ENCODE measurements around the gene N4BP2.

Gene N4BP2

DNA sequence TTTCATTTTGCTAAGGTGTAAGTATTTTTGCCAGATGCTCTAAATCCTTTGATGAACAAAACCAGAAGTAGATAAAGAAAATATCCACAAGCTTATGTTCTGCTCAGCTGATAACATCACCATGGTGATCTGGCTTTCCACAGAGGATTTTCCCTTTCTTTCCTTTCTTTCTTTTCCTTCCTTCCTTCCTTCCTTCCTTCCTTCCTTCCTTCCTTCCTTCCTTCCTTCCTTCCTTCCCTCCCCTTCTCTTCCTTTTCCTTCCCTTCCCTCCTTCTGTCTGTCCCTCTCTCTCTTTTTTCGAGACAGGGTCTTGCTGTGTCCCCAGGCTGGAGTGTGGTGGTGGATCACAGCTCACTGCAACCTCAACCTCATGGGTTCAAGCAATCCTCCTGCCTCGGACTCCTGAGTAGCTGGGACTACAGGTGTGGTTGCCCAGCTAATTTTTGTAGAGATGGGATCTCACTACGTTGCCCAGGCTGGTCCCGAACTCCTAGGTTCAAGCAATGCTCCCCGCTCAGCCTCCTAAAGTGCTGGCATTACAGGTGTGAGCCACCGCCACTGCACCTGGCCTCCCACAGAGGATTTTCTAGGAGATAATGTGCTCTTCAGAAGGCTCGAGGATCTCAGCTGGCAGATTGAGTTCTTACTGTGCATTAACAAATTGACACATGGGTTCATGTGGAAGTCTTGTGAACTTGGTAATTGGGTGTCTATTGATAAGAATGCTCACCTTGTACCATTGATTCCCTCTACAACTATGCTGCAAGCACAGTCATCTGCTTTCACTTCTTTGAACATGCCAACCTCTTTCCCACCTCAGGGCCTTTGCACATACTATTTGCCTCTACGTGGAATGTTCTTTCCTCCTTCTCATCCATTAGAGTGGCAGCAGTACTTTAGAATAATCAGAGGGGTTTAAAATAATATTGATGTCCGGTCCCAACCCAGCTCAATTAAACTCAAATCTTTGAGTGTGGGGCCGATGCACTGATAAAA lies 138.8 kb downstream of the N4BP2 start:
- WGBS, 2 experiments = 92 to 96% methylated on average over 9 to 10 of the region's 10 CpGs

DNA sequence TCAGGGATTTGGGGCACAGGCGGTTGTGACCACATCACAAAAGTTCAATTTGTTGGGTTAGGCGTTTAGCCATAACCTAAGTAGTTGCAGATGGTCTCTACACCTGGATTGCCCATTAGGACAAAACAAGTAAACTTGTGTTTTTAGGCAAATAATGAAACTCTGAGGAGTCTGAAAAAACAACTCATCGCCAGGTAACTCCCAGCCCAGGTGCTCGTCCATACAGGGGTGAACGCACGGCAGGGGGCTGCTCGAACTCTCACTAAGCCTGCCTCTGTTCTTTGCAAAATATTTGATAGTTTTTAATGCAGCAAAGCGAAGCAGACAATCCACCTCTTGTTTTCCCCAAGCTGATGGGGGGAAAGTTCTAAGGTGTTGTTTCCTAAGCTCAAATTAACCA lies 139.6 kb downstream of the N4BP2 start:
- H3K36me3 ChIP-seq (ENCODE audit: control insufficient read depth, insufficient read depth, low read length) = no peaks in the 10 kb centered on the region

More for the DNA sequence above, 138.8 kb downstream of the N4BP2 start:
- Histone ChIP-seq H3K4me1 (ENCODE audit: control insufficient read depth, insufficient read depth, low read length) (peaks cover 22% of the 10 kb centered on the region), H3K27ac (ENCODE audit: insufficient read depth, low read depth, low read length, poor library complexity, severe bottlenecking) (no peak overlapping the region), H3K4me3 (ENCODE audit: insufficient read depth, low read depth, low read length) (no peak overlapping the region), H3K36me3 (ENCODE audit: control insufficient read depth, insufficient read depth, low read length) (no peaks in the 10 kb centered on the region), H3K9me3 (ENCODE audit: control insufficient read depth, low read length) (no peaks in the 10 kb centered on the region), H3K27me3 (ENCODE audit: control insufficient read depth, insufficient read depth, low read length, poor library complexity, severe bottlenecking) (no peaks in the 10 kb centered on the region)

DNA sequence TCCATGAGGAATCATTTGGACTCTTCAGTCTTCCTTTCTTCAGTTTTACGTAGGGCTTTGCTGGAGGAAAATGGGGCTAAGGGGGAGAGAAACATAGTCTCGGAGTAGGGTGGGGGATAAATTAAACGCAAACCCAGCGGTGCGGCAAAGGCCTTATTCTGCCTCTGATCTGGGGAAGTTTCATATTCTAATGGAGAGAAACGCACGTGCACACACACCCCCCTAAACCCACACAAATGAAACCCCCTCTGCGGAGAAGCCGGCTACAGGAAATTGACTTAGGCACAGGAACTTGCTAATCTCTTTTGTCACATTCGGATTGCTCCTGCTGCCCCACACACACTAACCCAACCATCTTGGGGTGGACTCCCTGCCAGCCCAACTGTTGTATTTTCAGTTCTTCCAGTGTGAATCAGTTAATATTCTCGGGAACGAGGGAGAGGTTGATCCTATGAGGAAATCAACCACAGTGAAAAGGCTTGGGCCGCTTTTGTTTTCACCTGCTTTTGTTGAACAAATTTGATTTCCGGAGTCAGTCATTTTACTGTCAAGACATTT lies 140.2 kb downstream of the N4BP2 start, which contains the start of gene RHOH:
RHOH (plus strand) TSS at position 308 of the 558 bp plus-strand sequence. CDS start 46,356 bp downstream, outside the sequence.
- no peak within 1 kb of the TSS for H3K27ac ChIP-seq (ENCODE audit: insufficient read depth, low read depth, low read length, poor library complexity, severe bottlenecking)
- H3K4me3 ChIP-seq (ENCODE audit: insufficient read depth, low read depth, low read length) = peak within 1 kb of the TSS; percentile 6
- no peaks in the 10 kb centered on the region for H3K27me3 ChIP-seq (ENCODE audit: control insufficient read depth, insufficient read depth, low read length, poor library complexity, severe bottlenecking)
- peaks cover 22% of the 10 kb centered on the region for H3K4me1 ChIP-seq (ENCODE audit: control insufficient read depth, insufficient read depth, low read length)
- WGBS, 2 experiments = 20 to 31% methylated on average over 14 of the region's 14 CpGs
- no peaks in the 10 kb centered on the region for H3K9me3 ChIP-seq (ENCODE audit: control insufficient read depth, low read length)
- no peaks in the 10 kb centered on the region for H3K36me3 ChIP-seq (ENCODE audit: control insufficient read depth, insufficient read depth, low read length)

More for the DNA sequence above, 139.6 kb downstream of the N4BP2 start:
- Histone ChIP-seq H3K4me3 (ENCODE audit: insufficient read depth, low read depth, low read length) (no peak overlapping the region), H3K27me3 (ENCODE audit: control insufficient read depth, insufficient read depth, low read length, poor library complexity, severe bottlenecking) (no peaks in the 10 kb centered on the region), H3K4me1 (ENCODE audit: control insufficient read depth, insufficient read depth, low read length) (peaks cover 22% of the 10 kb centered on the region), H3K27ac (ENCODE audit: insufficient read depth, low read depth, low read length, poor library complexity, severe bottlenecking) (no peak overlapping the region), H3K9me3 (ENCODE audit: control insufficient read depth, low read length) (no peaks in the 10 kb centered on the region)
- 83% methylated on average over 8 of the region's 8 CpGs for WGBS, 2 experiments

DNA sequence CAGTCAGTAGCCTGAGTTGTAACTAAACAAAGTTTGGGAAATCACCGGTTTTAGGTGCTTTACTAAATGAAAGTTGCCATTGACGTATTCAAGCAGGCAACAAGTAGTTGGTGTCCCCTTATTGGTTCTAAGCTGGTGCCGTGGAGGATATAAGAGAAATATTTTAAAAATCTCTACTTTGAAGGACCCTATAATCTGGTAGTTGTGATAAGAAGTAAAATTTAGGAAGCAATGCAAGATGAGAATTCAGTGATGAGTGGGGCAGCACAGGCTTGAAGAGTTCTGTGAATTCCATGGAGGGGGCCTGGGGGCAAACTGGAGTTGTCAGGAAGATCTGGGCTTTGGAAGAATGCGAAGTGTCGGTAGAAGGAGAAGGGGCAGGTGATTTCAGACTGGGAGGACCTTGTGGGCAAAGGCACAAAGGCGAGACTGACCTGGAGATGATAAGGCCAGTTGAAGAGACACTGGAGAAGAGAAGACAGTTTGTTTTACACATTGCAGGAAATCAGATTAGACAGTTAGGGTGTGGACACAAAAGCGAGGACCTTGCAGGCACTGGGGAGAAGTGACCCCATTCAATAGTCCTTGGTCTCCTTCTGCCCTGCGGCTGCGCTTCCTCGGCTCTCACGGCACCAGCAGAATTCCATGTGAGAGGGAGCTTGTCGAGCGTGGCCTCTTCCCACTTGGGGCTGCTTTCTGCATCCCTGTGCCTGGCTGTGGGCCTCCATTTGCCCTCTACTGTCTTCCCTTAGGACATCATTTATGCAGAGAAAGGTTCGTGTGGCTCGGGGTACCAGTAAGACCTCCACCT lies 141.4 kb downstream of the N4BP2 start:
- Histone ChIP-seq H3K4me3 (ENCODE audit: insufficient read depth, low read depth, low read length) (no peak overlapping the region), H3K36me3 (ENCODE audit: control insufficient read depth, insufficient read depth, low read length) (no peaks in the 10 kb centered on the region), H3K27me3 (ENCODE audit: control insufficient read depth, insufficient read depth, low read length, poor library complexity, severe bottlenecking) (no peaks in the 10 kb centered on the region), H3K9me3 (ENCODE audit: control insufficient read depth, low read length) (no peaks in the 10 kb centered on the region), H3K27ac (ENCODE audit: insufficient read depth, low read depth, low read length, poor library complexity, severe bottlenecking) (no peak overlapping the region), H3K4me1 (ENCODE audit: control insufficient read depth, insufficient read depth, low read length) (peaks cover 16% of the 10 kb centered on the region)
- 90 to 92% methylated on average over 15 of the region's 15 CpGs for WGBS, 2 experiments

DNA sequence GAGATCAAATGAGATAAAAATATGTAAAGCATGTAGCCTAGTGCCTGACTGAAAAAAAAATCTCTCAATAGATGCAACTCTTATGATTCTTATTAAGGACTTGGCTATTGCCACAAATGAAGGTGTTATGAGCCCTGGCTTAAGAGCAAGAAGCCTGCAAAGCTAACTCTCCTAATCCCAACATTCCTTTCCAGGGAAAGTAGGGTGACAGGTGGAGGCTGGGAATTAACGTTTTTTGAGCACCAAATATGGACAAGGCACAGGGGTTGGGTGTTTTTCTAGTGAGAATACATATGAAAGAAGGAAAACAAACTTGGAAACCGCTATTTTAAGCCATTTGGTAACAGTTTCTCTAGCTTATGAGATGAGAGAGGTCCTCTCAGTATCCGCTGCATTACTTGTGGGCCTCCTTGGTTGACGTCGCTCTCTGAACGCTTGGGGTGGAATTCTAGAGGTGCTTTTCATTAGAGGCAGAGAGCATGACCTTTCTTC lies 142.6 kb downstream of the N4BP2 start:
- Histone ChIP-seq H3K9me3 (ENCODE audit: control insufficient read depth, low read length) (no peaks in the 10 kb centered on the region), H3K4me1 (ENCODE audit: control insufficient read depth, insufficient read depth, low read length) (peaks cover 11% of the 10 kb centered on the region), H3K4me3 (ENCODE audit: insufficient read depth, low read depth, low read length) (no peak overlapping the region), H3K36me3 (ENCODE audit: control insufficient read depth, insufficient read depth, low read length) (no peaks in the 10 kb centered on the region), H3K27me3 (ENCODE audit: control insufficient read depth, insufficient read depth, low read length, poor library complexity, severe bottlenecking) (no peaks in the 10 kb centered on the region), H3K27ac (ENCODE audit: insufficient read depth, low read depth, low read length, poor library complexity, severe bottlenecking) (no peak overlapping the region)
- 82 to 83% methylated on average over 6 of the region's 6 CpGs for WGBS, 2 experiments

DNA sequence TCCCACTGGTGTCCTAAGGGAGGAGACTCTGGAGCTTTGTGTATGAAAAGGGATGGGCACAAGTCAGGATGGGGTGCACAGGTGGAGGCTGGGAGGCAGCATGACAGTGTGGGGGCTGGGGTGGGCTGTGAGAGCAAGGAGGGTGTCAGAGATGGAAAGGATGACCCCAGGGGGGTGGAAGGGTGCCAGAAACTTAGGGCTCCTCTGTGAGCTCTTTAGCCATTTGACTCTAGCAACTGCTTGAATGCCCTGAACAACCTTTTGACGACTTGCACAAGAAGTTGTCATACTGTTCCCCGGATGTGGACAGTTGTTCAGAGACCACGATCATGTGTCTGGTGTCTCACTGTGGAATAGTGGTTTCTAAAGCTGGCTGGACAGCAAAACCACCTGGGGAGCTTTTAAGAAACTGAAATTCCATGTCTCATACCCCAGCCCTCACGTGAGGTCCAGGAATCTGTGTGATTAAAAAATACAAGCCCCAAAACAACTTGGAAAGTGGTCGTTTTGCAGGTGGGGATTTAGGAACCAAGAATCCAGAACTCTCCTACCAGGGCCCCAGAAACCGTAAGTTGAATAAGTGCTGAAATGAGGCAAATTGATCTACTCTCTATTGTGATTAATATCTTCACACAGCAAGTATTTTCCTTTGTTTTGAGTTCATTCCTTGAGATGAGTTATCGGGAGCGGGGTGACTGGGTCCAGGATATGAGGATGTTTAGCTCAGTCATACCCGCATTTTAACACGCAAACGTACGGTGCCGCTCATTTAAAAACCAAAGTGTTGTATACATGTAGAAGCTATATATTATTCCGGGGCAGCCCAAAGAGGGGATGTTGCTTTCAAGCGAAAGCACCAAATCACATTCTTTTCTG lies 143.6 kb downstream of the N4BP2 start:
- Histone ChIP-seq H3K4me1 (ENCODE audit: control insufficient read depth, insufficient read depth, low read length) (peaks cover 11% of the 10 kb centered on the region), H3K4me3 (ENCODE audit: insufficient read depth, low read depth, low read length) (no peak overlapping the region), H3K27ac (ENCODE audit: insufficient read depth, low read depth, low read length, poor library complexity, severe bottlenecking) (no peak overlapping the region), H3K27me3 (ENCODE audit: control insufficient read depth, insufficient read depth, low read length, poor library complexity, severe bottlenecking) (no peaks in the 10 kb centered on the region), H3K36me3 (ENCODE audit: control insufficient read depth, insufficient read depth, low read length) (no peaks in the 10 kb centered on the region), H3K9me3 (ENCODE audit: control insufficient read depth, low read length) (no peaks in the 10 kb centered on the region)
- WGBS, 2 experiments = 94% methylated on average over 14 to 15 of the region's 15 CpGs

DNA sequence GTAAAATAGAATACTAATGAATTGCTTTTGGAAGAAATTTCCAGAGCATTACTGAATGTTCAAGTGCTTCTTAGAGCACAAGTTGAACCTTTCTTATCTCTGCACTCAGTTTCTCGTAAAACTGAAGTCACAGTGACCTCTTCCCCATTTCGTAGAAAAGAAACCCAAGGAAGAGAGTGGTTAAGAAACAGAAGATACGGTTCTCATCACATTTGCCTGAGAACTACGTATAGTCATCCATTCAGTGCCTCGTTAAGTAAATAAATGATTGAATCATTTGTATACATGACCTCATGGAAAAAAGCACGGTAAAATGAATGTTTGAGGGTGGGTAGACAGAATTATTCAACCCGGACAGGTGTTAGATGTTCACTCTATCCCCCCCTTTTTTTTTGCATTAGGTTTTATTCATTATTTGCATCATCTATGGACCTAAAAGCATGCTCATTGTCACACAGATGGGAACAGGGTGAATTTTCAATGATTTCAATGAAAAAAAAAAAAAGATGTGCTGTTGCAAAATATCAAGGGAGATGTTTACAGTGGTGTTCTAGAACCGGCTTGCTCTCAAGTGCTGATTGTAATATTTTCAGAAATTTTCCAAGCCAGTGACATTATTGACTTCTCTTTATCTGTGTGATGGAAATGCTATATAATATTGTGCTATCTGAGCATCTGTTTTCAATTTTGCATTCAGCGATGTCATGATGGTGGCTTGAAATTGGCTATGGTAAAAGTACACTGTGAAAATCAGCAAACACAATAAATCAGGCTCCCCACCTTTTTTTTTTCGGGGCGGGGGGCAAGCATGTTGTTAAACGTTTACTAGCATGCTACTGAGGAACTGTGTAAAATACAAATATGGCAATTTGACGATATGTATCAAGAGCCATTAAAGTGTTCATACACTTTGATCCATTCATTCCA lies 144.5 kb downstream of the N4BP2 start:
- Histone ChIP-seq H3K36me3 (ENCODE audit: control insufficient read depth, insufficient read depth, low read length) (no peaks in the 10 kb centered on the region), H3K27me3 (ENCODE audit: control insufficient read depth, insufficient read depth, low read length, poor library complexity, severe bottlenecking) (no peaks in the 10 kb centered on the region), H3K27ac (ENCODE audit: insufficient read depth, low read depth, low read length, poor library complexity, severe bottlenecking) (no peak overlapping the region), H3K4me1 (ENCODE audit: control insufficient read depth, insufficient read depth, low read length) (peaks cover 11% of the 10 kb centered on the region), H3K4me3 (ENCODE audit: insufficient read depth, low read depth, low read length) (no peak overlapping the region), H3K9me3 (ENCODE audit: control insufficient read depth, low read length) (no peaks in the 10 kb centered on the region)
- 92 to 93% methylated on average over 11 to 13 of the region's 13 CpGs for WGBS, 2 experiments

DNA sequence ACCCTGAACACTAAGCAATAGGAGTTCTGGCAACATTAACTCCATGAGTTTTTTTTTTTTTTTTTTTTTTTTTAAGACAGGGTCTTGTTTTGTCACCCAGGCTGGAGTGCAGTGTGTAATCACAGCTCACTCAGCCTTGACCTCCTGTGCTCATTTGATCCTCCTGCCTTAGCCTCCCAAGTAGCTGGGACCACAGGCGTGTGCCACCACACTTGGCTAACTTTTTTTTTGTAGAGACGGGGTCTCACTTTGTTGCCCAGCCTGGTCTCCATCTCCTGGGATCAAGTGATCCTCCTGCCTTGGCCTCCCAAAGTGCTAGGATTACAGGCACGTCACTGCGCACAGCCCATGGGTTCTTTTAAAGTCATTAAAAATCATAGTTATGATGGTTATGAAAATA lies 145.2 kb downstream of the N4BP2 start:
- Histone ChIP-seq H3K36me3 (ENCODE audit: control insufficient read depth, insufficient read depth, low read length) (no peaks in the 10 kb centered on the region), H3K27ac (ENCODE audit: insufficient read depth, low read depth, low read length, poor library complexity, severe bottlenecking) (no peak overlapping the region), H3K9me3 (ENCODE audit: control insufficient read depth, low read length) (no peaks in the 10 kb centered on the region), H3K4me1 (ENCODE audit: control insufficient read depth, insufficient read depth, low read length) (peaks cover 4% of the 10 kb centered on the region), H3K4me3 (ENCODE audit: insufficient read depth, low read depth, low read length) (no peak overlapping the region), H3K27me3 (ENCODE audit: control insufficient read depth, insufficient read depth, low read length, poor library complexity, severe bottlenecking) (no peaks in the 10 kb centered on the region)
- WGBS, 2 experiments = 86 to 97% methylated on average over 4 of the region's 4 CpGs
